Hepatocyte (in vitro differentiated cells): ENCODE results near the gene RETN. TPM values are rescaled to one million over a fixed set of nuclear protein-coding genes. Genes with fewer than 3 reads are reported as not detected.

Experiments used
- DNase-seq: peaks from one replicate; pipeline ENCODE4 v3.0.0-alpha.2; 2016; ENCODE audit warnings: low spot score
- H2AFZ ChIP-seq: fragments of 200-600 bp; sonication (generic); 2 replicates; pipeline ENCODE4 v1.6.0; 2016; ENCODE audit warnings: antibody characterized with exemption, mild to moderate bottlenecking
- H3K27ac ChIP-seq: fragments of 200-600 bp; sonication (generic); 2 replicates; pipeline ENCODE4 v1.5.1; 2016; ENCODE audit warnings: mild to moderate bottlenecking
- H3K27me3 ChIP-seq: fragments of 200-600 bp; sonication (generic); 2 replicates; pipeline ENCODE4 v1.6.1; 2016
- H3K36me3 ChIP-seq: fragments of 200-600 bp; sonication (generic); replicated peaks from 2 replicates; pipeline ENCODE4 v1.5.1; 2016; ENCODE audit warnings: low read depth; ENCODE audit not compliant: insufficient read depth
- H3K4me1 ChIP-seq: fragments of 200-600 bp; sonication (generic); 2 replicates; pipeline ENCODE4 v1.5.1; 2016; ENCODE audit warnings: mild to moderate bottlenecking, moderate library complexity; ENCODE audit not compliant: insufficient read depth
- H3K4me2 ChIP-seq: fragments of 200-600 bp; sonication (generic); 2 replicates; pipeline ENCODE4 v1.6.0; 2016
- H3K4me3 ChIP-seq: fragments of 200-600 bp; sonication (generic); 2 replicates; pipeline ENCODE4 v1.5.1; 2016; ENCODE audit warnings: mild to moderate bottlenecking
- H3K79me2 ChIP-seq: fragments of 200-600 bp; sonication (generic); 2 replicates; pipeline ENCODE4 v1.6.0; 2017; ENCODE audit warnings: mild to moderate bottlenecking
- H3K9me2 ChIP-seq: fragments of 200-600 bp; sonication (generic); replicated peaks from 2 replicates; pipeline ENCODE4 v1.6.0; 2017; ENCODE audit warnings: mild to moderate bottlenecking; ENCODE audit not compliant: insufficient read depth
- H3K9me3 ChIP-seq: fragments of 200-600 bp; sonication (generic); 2 replicates; pipeline ENCODE4 v1.5.1; 2016; ENCODE audit warnings: low read depth, mild to moderate bottlenecking
- H4K20me1 ChIP-seq: fragments of 200-600 bp; sonication (generic); 2 replicates; pipeline ENCODE4 v1.6.0; 2016; ENCODE audit warnings: mild to moderate bottlenecking; ENCODE audit not compliant: insufficient read depth, poor library complexity, severe bottlenecking
- EZH2 ChIP-seq: fragments of 200-600 bp; sonication (generic); IDR thresholded peaks from 2 replicates; pipeline ENCODE4 v1.6.1; 2016; ENCODE audit warnings: antibody characterized with exemption, mild to moderate bottlenecking, borderline replicate concordance
- EZH2phosphoT487 ChIP-seq: fragments of 200-600 bp; sonication (generic); IDR thresholded peaks from one replicate; pipeline ENCODE4 v1.6.1; 2018; ENCODE audit warnings: antibody characterized with exemption, mild to moderate bottlenecking, low read depth, moderate library complexity; ENCODE audit not compliant: unreplicated experiment, severe bottlenecking
- WGBS: methylation state at CpG from one replicate; pipeline ENCODE4 v1.1.6; 2016; ENCODE audit warnings: low lambda C conversion rate; ENCODE audit errors: missing lambda C conversion rate; 5-methylcytosine and 5-hydroxymethylcytosine counted together
- polyA plus RNA-seq: library from polyadenylated mRNA; unstranded; fragments of >200 nt; fragmentation: Nextera tagmentation; extraction: Ambion mirVana; gene quantifications from 2 replicates; pipeline ENCODE4 v1.2.1, GENCODE V29; 2016
- total RNA-seq: library from RNA; depleted of rRNA; stranded (reverse); fragments of >200 nt; gene quantifications from 2 replicates; pipeline ENCODE4 v1.2.3, GENCODE V29; 2014
- TF ChIP-seq, protein P1 (sequence below): fragments of 200-600 bp; sonication (generic); IDR thresholded peaks from 2 replicates; pipeline ENCODE4 v1.5.1; 2016; ENCODE audit warnings: antibody characterized with exemption, mild to moderate bottlenecking; ENCODE audit not compliant: poor library complexity

The RETN gene
- total and polyA plus RNA-seq, 2 experiments from 2014 or later: 0.74 TPM; not detected in 1

DNA sequence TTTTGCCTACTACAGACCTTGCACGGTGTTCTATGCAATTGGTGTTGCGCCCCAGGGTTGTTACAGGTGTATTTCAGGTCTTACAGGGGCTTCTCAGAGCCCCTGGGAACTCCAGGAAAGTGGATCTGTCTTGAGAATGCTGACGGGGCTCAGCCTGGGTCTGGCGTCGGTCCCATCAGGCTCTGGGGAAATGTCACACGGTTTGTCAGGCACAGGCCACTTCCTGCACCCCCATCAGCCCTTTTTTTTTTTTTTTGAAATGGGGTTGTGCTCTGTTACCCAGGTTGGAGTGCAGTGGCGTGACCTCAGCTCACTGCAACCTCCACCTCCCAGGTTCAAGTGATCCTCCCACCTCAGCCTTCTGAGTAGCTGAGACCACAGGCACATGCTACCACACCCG, 49.8 kb downstream of the RETN start:
- H3K79me2 ChIP-seq: no peaks in the 10 kb centered on the region
- H3K27ac ChIP-seq: no peak overlapping the region
- H2AFZ ChIP-seq: no peak overlapping the region
- H3K27me3 ChIP-seq: peaks cover 3% of the 10 kb centered on the region
- DNase-seq: no peak
- 88% methylated on average over 8 of the region's 8 CpGs for WGBS
- H3K36me3 ChIP-seq: no peaks in the 10 kb centered on the region
- H3K9me3 ChIP-seq: no peaks in the 10 kb centered on the region
- no peaks in the 10 kb centered on the region for H3K4me1 ChIP-seq
- H3K4me3 ChIP-seq: no peak overlapping the region
- H4K20me1 ChIP-seq: no peaks in the 10 kb centered on the region
- TF ChIP-seq, protein P1, sequence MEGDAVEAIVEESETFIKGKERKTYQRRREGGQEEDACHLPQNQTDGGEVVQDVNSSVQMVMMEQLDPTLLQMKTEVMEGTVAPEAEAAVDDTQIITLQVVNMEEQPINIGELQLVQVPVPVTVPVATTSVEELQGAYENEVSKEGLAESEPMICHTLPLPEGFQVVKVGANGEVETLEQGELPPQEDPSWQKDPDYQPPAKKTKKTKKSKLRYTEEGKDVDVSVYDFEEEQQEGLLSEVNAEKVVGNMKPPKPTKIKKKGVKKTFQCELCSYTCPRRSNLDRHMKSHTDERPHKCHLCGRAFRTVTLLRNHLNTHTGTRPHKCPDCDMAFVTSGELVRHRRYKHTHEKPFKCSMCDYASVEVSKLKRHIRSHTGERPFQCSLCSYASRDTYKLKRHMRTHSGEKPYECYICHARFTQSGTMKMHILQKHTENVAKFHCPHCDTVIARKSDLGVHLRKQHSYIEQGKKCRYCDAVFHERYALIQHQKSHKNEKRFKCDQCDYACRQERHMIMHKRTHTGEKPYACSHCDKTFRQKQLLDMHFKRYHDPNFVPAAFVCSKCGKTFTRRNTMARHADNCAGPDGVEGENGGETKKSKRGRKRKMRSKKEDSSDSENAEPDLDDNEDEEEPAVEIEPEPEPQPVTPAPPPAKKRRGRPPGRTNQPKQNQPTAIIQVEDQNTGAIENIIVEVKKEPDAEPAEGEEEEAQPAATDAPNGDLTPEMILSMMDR: no peak
- TF ChIP-seq EZH2phosphoT487 (no peak), EZH2 (no peak)
- H3K4me2 ChIP-seq: no peak overlapping the region
- H3K9me2 ChIP-seq: no peaks in the 10 kb centered on the region

Other genes with a start within 250 kb of the RETN start
- 4.1 and 6.2 TPM in 2 replicates for gene PEX11G, start 180.0 kb upstream of the RETN start, total RNA-seq
- gene PEX11G, start 180.0 kb upstream of the RETN start, polyA plus RNA-seq: 10.3 and 10.6 TPM in 2 replicates
- 39.9 and 44.1 TPM in 2 replicates for gene ZNF358, start 152.9 kb upstream of the RETN start, total RNA-seq
- gene ZNF358, start 152.9 kb upstream of the RETN start, polyA plus RNA-seq: 37.8 and 43.4 TPM in 2 replicates
- 15.5 and 19.0 TPM in 2 replicates for gene MCOLN1, start 146.4 kb upstream of the RETN start, total RNA-seq
- 55.5 and 60.5 TPM in 2 replicates for gene MCOLN1, start 146.4 kb upstream of the RETN start, polyA plus RNA-seq
- 39.9 and 43.0 TPM in 2 replicates for gene PNPLA6, start 133.3 kb upstream of the RETN start, total RNA-seq
- 49.7 and 50.5 TPM in 2 replicates for gene PNPLA6, start 133.3 kb upstream of the RETN start, polyA plus RNA-seq
- 15.1 and 22.8 TPM in 2 replicates for gene CAMSAP3, start 73.2 kb upstream of the RETN start, total RNA-seq
- 52.6 and 58.5 TPM in 2 replicates for gene CAMSAP3, start 73.2 kb upstream of the RETN start, polyA plus RNA-seq
- gene XAB2, start 39.5 kb upstream of the RETN start, total RNA-seq: 20.3 and 24.5 TPM in 2 replicates
- gene XAB2, start 39.5 kb upstream of the RETN start, polyA plus RNA-seq: 19.6 and 19.9 TPM in 2 replicates
- 18.1 and 29.4 TPM in 2 replicates for gene PET100, start 39.3 kb upstream of the RETN start, total RNA-seq
- 296 and 312 TPM in 2 replicates for gene PET100, start 39.3 kb upstream of the RETN start, polyA plus RNA-seq
- gene PCP2, start 35.3 kb upstream of the RETN start, total RNA-seq: not detected in 2 replicates
- gene PCP2, start 35.3 kb upstream of the RETN start, polyA plus RNA-seq: 0.60 and 0.62 TPM in 2 replicates
- 51.9 and 58.6 TPM in 2 replicates for gene STXBP2, start 31.9 kb upstream of the RETN start, total RNA-seq
- 142 and 150 TPM in 2 replicates for gene STXBP2, start 31.9 kb upstream of the RETN start, polyA plus RNA-seq
- gene MCEMP1, start 8.0 kb downstream of the RETN start, total RNA-seq: not detected in 2 replicates
- gene MCEMP1, start 8.0 kb downstream of the RETN start, polyA plus RNA-seq: not detected in 2 replicates
- gene TRAPPC5, start 11.8 kb downstream of the RETN start, total RNA-seq: 64.6 and 80.4 TPM in 2 replicates
- 175 and 187 TPM in 2 replicates for gene TRAPPC5, start 11.8 kb downstream of the RETN start, polyA plus RNA-seq
- gene FCER2, start 33.1 kb downstream of the RETN start, total RNA-seq: not detected in 2 replicates
- gene FCER2, start 33.1 kb downstream of the RETN start, polyA plus RNA-seq: not detected in 2 replicates
- not detected in 2 replicates for gene CLEC4G, start 63.1 kb downstream of the RETN start, total RNA-seq
- gene CLEC4G, start 63.1 kb downstream of the RETN start, polyA plus RNA-seq: not detected in 2 replicates
- not detected in 2 replicates for gene CD209, start 78.5 kb downstream of the RETN start, total RNA-seq
- not detected in 2 replicates for gene CD209, start 78.5 kb downstream of the RETN start, polyA plus RNA-seq
- gene CLEC4M, start 94.2 kb downstream of the RETN start, total RNA-seq: 0.07 and 0.80 TPM in 2 replicates
- not detected in 2 replicates for gene CLEC4M, start 94.2 kb downstream of the RETN start, polyA plus RNA-seq
- gene EVI5L, start 161.2 kb downstream of the RETN start, total RNA-seq: 10.7 and 12.4 TPM in 2 replicates
- 11.5 and 13.1 TPM in 2 replicates for gene EVI5L, start 161.2 kb downstream of the RETN start, polyA plus RNA-seq
- 0.40 and 1.00 TPM in 2 replicates for gene PRR36, start 205.3 kb downstream of the RETN start, total RNA-seq
- 2.5 and 5.4 TPM in 2 replicates for gene PRR36, start 205.3 kb downstream of the RETN start, polyA plus RNA-seq
- gene LRRC8E, start 219.5 kb downstream of the RETN start, total RNA-seq: 1.8 and 4.5 TPM in 2 replicates
- gene LRRC8E, start 219.5 kb downstream of the RETN start, polyA plus RNA-seq: 3.2 and 3.3 TPM in 2 replicates
- gene MAP2K7, start 234.8 kb downstream of the RETN start, total RNA-seq: 13.6 and 13.8 TPM in 2 replicates
- 11.8 and 12.8 TPM in 2 replicates for gene MAP2K7, start 234.8 kb downstream of the RETN start, polyA plus RNA-seq
- gene TGFBR3L, start 245.8 kb downstream of the RETN start, total RNA-seq: 0.52 TPM in 1 of 2 replicates, not detected in the other
- gene TGFBR3L, start 245.8 kb downstream of the RETN start, polyA plus RNA-seq: 3.3 and 8.5 TPM in 2 replicates